ENCODE results near the gene ESYT3. TPM values are rescaled to one million over a fixed set of nuclear protein-coding genes. Genes with fewer than 3 reads are reported as not detected.

ESYT3 gene
- total and polyA plus RNA-seq, 2 donors (not counting 1 experiment from before 2014, with no cell fraction given): 0.17 TPM; not detected in 1

- TF ChIP-seq EZH2 (IDR thresholded peaks at IDR 0.05; ENCODE audit: low read length, missing control alignments) (no peak), CTCF (conservative IDR thresholded peaks at IDR 0.05 in 1 of 2, IDR thresholded peaks at IDR 0.05 in 1 of 2; ENCODE audit: low read depth in 1 of 2, low read length in 2 of 2) (no peak)
- no peaks in the 10 kb centered on the region for H3K79me2 ChIP-seq (ENCODE audit: control insufficient read depth, insufficient read depth, low read length)
- H3K9ac ChIP-seq (ENCODE audit: insufficient read depth, low read length): no peak overlapping the region
- DNase-seq (ENCODE audit: low read depth in 2 of 2): no peak
- H2AFZ ChIP-seq (ENCODE audit: low read length): no peak overlapping the region
- no peaks in the 10 kb centered on the region for H3K9me3 ChIP-seq (ENCODE audit: control insufficient read depth, insufficient read depth, low read depth, low read length)
- H3K27me3 ChIP-seq (ENCODE audit: control insufficient read depth, insufficient read depth, low read length): no peaks in the 10 kb centered on the region
- no peak overlapping the region for H3K4me2 ChIP-seq (ENCODE audit: extremely low read depth, insufficient read depth, low read length)
- H4K20me1 ChIP-seq (ENCODE audit: control insufficient read depth, extremely low read depth, insufficient read depth, low read length): no peaks in the 10 kb centered on the region
- no peak overlapping the region for H3K4me3 ChIP-seq (replicated peaks in 1 of 4; ENCODE audit: control extremely low read depth in 1 of 4, insufficient read depth in 1 of 4, low read depth in 3 of 4, low read length in 4 of 4)
- H3K4me1 ChIP-seq (ENCODE audit: control insufficient read depth, extremely low read depth, insufficient read depth, low read length): no peaks in the 10 kb centered on the region
- H3K27ac ChIP-seq (ENCODE audit: insufficient read depth, low read length): no peak overlapping the region
- H3K36me3 ChIP-seq (ENCODE audit: control insufficient read depth, insufficient read depth, low read length): no peaks in the 10 kb centered on the region
Measured at GRCh38 chr3:138469874-138470273, 35.5 kb downstream of the ESYT3 start.

GRCh38 chr3:138470687-138471086, 36.3 kb downstream of the ESYT3 start:
- H3K4me3 ChIP-seq (replicated peaks in 1 of 4; ENCODE audit: control extremely low read depth in 1 of 4, insufficient read depth in 1 of 4, low read depth in 3 of 4, low read length in 4 of 4): no peak overlapping the region
- H3K27ac ChIP-seq (ENCODE audit: insufficient read depth, low read length): no peak overlapping the region
- H2AFZ ChIP-seq (ENCODE audit: low read length): no peak overlapping the region
- H3K9ac ChIP-seq (ENCODE audit: insufficient read depth, low read length): no peak overlapping the region
- TF ChIP-seq CTCF (conservative IDR thresholded peaks at IDR 0.05 in 1 of 2, IDR thresholded peaks at IDR 0.05 in 1 of 2; ENCODE audit: low read depth in 1 of 2, low read length in 2 of 2): no peak
- no peak for TF ChIP-seq EZH2 (IDR thresholded peaks at IDR 0.05; ENCODE audit: low read length, missing control alignments)
- no peaks in the 10 kb centered on the region for H3K27me3 ChIP-seq (ENCODE audit: control insufficient read depth, insufficient read depth, low read length)
- H3K4me1 ChIP-seq (ENCODE audit: control insufficient read depth, extremely low read depth, insufficient read depth, low read length): no peaks in the 10 kb centered on the region
- H3K4me2 ChIP-seq (ENCODE audit: extremely low read depth, insufficient read depth, low read length): no peak overlapping the region
- no peaks in the 10 kb centered on the region for H4K20me1 ChIP-seq (ENCODE audit: control insufficient read depth, extremely low read depth, insufficient read depth, low read length)
- H3K79me2 ChIP-seq (ENCODE audit: control insufficient read depth, insufficient read depth, low read length): no peaks in the 10 kb centered on the region
- H3K36me3 ChIP-seq (ENCODE audit: control insufficient read depth, insufficient read depth, low read length): no peaks in the 10 kb centered on the region
- no peak for DNase-seq (ENCODE audit: low read depth in 2 of 2)
- no peaks in the 10 kb centered on the region for H3K9me3 ChIP-seq (ENCODE audit: control insufficient read depth, insufficient read depth, low read depth, low read length)

GRCh38 chr3:138471481-138471880, 37.1 kb downstream of the ESYT3 start:
- Histone ChIP-seq H3K79me2 (ENCODE audit: control insufficient read depth, insufficient read depth, low read length) (no peaks in the 10 kb centered on the region), H3K9me3 (ENCODE audit: control insufficient read depth, insufficient read depth, low read depth, low read length) (no peaks in the 10 kb centered on the region), H3K27me3 (ENCODE audit: control insufficient read depth, insufficient read depth, low read length) (no peaks in the 10 kb centered on the region), H4K20me1 (ENCODE audit: control insufficient read depth, extremely low read depth, insufficient read depth, low read length) (no peaks in the 10 kb centered on the region), H2AFZ (ENCODE audit: low read length) (no peak overlapping the region), H3K36me3 (ENCODE audit: control insufficient read depth, insufficient read depth, low read length) (no peaks in the 10 kb centered on the region), H3K27ac (ENCODE audit: insufficient read depth, low read length) (no peak overlapping the region), H3K4me1 (ENCODE audit: control insufficient read depth, extremely low read depth, insufficient read depth, low read length) (no peaks in the 10 kb centered on the region), H3K9ac (ENCODE audit: insufficient read depth, low read length) (no peak overlapping the region), H3K4me3 (replicated peaks in 1 of 4; ENCODE audit: control extremely low read depth in 1 of 4, insufficient read depth in 1 of 4, low read depth in 3 of 4, low read length in 4 of 4) (no peak overlapping the region), H3K4me2 (ENCODE audit: extremely low read depth, insufficient read depth, low read length) (no peak overlapping the region)
- DNase-seq (ENCODE audit: low read depth in 2 of 2): no peak
- TF ChIP-seq CTCF (conservative IDR thresholded peaks at IDR 0.05 in 1 of 2, IDR thresholded peaks at IDR 0.05 in 1 of 2; ENCODE audit: low read depth in 1 of 2, low read length in 2 of 2) (no peak), EZH2 (IDR thresholded peaks at IDR 0.05; ENCODE audit: low read length, missing control alignments) (no peak)

Data from fibroblast of lung (primary cell).